HG02763 (cell line): Measurements from ENCODE around the gene NDUFV1.
A peak's percentile ranks its signal among the peaks of the same experiment; 100 is the strongest.
"Not testable (repeated sequence)": the region's sequence is repeated elsewhere in the genome, so short reads cannot be mapped to it uniquely, and the experiment has no call there.

ENCODE experiments used
- ATAC-seq: cut with Tn5 transposase; IDR thresholded peaks from one replicate; pipeline ENCODE4 v1.9.1; 2021; ENCODE audit warnings: mild to moderate bottlenecking, moderate library complexity; ENCODE audit not compliant: unreplicated experiment

NDUFV1 gene

GRCh38 chr11:67611165-67611564, 4.4 kb downstream of the NDUFV1 start:
- no peak for ATAC-seq

DNA sequence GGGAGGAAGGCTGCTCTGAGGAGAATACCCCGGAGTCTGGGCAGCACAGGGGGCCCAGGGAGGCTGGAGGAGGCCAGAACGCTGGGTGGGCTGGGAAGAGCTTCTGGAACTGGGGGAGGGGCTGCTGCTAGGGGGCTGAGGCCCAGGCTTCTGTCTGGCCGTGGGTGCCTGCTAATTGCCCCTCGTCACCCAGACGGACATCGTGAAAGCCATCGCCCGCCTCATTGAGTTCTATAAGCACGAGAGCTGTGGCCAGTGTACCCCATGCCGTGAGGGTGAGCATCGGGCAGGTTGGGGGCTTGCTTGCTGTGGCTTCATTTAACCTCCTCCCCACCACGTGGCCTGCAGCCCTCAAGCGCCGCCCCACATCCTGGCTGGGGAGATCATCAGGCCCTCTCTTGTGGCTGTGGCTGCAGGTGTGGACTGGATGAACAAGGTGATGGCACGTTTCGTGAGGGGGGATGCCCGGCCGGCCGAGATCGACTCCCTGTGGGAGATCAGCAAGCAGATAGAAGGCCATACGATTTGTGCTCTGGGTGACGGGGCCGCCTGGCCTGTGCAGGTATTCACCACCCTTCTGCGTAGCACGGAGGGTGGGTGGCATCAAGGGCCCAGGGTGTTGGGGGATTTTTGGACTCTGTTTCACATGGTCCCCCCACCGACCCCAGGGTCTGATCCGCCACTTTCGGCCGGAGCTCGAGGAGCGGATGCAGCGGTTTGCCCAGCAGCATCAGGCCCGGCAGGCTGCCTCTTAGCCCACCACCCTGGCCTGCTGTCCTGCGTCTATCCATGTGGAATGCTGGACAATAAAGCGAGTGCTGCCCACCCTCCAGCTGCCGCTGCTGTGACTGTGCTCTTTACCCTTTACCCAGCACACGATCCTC, 5.2 kb downstream of the NDUFV1 start:
- no peak for ATAC-seq

- ATAC-seq = no peak
Observed at GRCh38 chr11:67612751-67613150, 6.0 kb downstream of the NDUFV1 start.

GRCh38 chr11:67613313-67613959, 6.7 kb downstream of the NDUFV1 start:
- ATAC-seq = no peak

DNA sequence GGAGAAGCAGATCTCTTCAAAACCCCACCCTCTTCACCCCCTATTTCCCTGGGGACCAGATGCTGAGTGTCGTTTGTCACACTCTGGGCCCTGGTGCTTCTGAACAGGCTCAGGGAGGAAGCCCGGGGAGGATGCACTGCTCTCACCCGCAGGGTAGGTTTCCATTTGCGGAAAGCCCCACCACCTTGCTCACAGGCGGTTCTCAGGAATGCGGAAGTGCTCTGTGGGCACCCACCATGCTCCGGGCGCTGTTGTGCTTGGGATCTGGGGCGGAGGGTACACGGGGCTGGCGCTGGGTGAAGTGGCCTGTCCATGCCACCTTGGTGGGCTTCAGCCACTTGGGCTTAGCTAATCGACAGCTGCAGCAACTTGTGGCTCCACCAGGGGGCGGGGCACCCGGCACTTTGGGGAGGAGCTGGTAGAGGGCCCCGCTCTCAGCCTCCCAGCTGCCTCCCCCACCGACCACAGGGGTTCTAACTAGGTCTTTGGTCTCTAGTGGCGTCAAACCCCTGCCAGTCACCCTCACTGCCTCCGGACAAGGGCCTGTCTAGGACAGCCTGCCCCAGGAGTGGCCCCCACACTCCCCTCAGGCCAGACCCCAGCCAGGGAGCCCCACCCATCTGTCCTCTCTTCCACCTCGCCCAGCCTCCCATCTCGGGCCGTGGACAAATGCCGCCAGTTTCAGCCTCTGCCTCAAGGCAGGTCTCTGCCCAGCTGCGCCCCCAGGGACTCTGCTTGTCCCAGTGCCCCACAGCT, 7.4 kb downstream of the NDUFV1 start:
- ATAC-seq = peak; percentile 65

GRCh38 chr11:67614730-67615714, 8.3 kb downstream of the NDUFV1 start:
- ATAC-seq = no peak

- no peak for ATAC-seq
Observed at GRCh38 chr11:67615728-67616430, 9.1 kb downstream of the NDUFV1 start.

DNA sequence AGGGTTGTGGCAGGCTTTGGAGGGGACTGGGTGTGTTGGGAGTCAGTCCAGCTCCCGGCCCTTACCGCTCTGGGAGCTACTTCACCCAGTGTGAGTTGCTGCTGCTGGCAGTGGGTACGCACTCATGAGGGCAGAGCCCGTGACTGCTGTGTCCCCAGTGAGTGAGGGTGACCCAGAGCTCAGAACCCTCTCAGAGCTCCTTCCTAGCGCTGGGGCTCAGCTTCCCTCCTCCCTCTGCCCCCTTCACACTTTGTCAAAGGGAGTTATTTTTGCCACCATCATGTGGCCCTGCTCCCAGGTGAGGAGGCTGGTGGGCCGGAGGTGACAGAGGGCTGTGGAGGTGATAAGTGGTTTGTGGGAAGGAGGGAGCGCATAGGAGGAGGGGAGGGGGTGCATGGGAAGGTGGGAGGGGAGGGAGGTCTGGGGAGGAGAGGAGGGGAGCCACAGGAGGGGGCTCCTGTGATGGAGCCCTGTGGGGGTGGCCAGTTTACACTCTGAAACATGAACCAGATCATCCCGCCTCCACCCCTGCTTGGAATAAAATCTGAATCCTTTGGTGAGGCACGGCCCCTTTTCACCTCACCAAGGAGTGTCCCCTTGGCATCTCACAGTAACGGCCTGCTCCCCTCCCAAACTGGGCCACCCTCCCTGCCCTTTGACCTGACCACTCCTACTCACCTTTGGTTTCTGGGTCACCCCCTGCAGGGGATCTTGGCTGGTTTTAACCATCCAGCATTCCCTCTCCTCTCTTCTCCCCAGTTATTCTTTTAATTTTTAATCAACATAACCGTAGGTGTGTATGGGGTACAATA, 9.9 kb downstream of the NDUFV1 start:
- ATAC-seq = no peak

DNA sequence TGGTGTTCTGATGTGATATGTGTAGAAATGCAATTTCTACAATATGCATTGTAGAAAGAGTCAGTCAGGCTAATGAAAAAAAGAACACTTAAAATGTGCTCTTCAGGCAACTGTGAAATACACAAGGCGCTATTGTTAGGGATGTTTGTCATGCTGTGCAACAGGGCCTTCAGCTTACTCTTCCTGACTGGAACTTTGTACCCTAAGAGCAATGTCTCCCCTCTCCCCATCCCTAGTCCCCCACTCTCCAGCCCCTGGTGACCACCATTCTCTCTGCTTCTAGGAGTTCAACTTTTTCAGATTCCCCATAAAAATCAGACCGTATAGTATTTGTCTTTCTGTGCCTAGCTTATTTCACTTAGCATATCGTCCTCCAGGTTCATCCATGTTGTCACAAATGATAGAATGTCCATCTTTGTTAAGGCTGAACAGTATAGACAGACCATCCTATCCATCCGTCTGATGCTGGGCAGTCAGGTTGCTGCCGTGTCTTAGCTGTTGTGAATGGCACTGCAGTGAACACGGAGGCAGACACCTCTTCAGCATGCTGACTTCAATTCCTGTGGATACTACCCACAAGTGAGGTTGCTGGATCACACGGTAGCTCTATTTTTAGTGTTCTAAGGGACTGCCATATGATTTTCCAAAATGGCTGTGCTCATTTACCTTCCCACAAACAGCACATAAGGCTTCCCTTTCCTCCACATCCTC, 10.7 kb downstream of the NDUFV1 start:
- ATAC-seq = no peak

GRCh38 chr11:67618901-67619659, 12.3 kb downstream of the NDUFV1 start:
- not testable (repeated sequence) for ATAC-seq

- not testable (repeated sequence) for ATAC-seq
Observed at GRCh38 chr11:67619683-67620618, 13.2 kb downstream of the NDUFV1 start.

- ATAC-seq = not testable (repeated sequence)
Observed at GRCh38 chr11:67620621-67621020, 13.9 kb downstream of the NDUFV1 start.

DNA sequence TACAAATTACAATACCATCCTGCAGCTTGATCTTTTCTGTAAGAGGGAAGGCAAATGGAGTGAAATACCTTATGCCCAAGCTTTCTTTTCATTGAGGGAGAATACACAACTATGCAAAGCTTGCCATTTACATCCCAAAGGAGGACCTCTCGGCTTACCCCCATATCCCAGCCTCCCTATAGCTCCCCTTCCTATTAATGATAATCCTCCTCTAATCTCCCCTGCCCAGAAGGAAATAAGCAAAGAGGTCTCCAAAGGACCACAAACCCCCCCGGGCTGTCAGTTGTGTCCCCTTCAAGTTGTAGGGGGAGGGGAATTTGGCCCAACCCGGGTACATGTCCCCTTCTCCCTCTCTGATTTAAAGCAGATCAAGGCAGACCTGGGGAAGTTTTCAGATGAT, 15.2 kb downstream of the NDUFV1 start:
- ATAC-seq = not testable (repeated sequence)

- not testable (repeated sequence) for ATAC-seq
Observed at GRCh38 chr11:67622905-67623304, 16.2 kb downstream of the NDUFV1 start.

- not testable (repeated sequence) for ATAC-seq
Observed at GRCh38 chr11:67623795-67624194, 17.1 kb downstream of the NDUFV1 start.

DNA sequence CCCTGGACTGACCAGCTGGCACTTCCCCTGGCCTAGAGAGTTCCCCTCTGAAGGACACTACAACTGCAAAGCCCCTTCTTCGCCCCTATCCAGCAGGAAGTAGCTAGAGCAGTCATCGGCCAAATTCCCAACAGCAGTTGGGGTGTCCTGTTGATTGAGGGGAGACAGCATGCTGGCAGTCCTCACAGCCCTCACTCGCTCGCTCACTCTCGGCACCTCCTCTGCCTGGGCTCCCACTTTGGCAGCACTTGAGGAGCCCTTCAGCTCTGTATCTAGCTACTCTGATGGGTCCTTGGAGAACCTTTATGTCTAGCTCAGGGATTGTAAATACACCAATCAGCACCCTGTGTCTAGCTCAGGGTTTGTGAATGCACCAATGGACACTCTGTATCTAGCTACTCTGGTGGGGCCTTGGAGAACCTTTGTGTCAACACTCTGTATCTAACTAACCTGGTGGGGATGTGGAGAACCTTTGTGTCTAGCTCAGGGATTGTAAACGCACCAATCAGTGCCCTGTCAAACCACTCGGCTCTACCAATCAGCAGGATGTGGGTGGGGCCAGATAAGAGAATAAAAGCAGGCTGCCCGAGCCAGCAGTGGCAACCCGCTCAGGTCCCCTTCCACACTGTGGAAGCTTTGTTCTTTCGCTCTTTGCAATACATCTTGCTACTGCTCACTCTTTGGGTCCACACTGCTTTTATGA, 19.5 kb downstream of the NDUFV1 start:
- ATAC-seq = not testable (repeated sequence)
